HFF-Myc (cell line): ENCODE data around the gene FGFR1OP2.
A peak's percentile ranks its signal among the peaks of the same experiment; 100 is the strongest.

ENCODE experiments used
- DNase-seq: peaks from one replicate; pipeline ENCODE4 v3.0.0-alpha.2; 2011; ENCODE audit warnings: low read depth; ENCODE audit errors: extremely low read depth
- H3K4me3 ChIP-seq: replicated peaks from 2 replicates; pipeline ENCODE4 v1.5.1; 2011; ENCODE audit warnings: low read depth, mild to moderate bottlenecking, control low read depth, low read length
- CTCF ChIP-seq: IDR thresholded peaks from 2 replicates; pipeline ENCODE4 v1.5.1; 2012; ENCODE audit warnings: mild to moderate bottlenecking, low read depth, low read length, control low read depth; ENCODE audit errors: missing control alignments

Gene FGFR1OP2

GRCh38 chr12:27006797-27007467 is 68.7 kb downstream of the FGFR1OP2 start:
- no peak overlapping the region for H3K4me3 ChIP-seq
- TF ChIP-seq CTCF, result no peak
- DNase-seq, result no peak

GRCh38 chr12:27008081-27008480 is 69.8 kb downstream of the FGFR1OP2 start:
- no peak overlapping the region for H3K4me3 ChIP-seq
- no peak for TF ChIP-seq CTCF
- DNase-seq, result no peak

GRCh38 chr12:27009881-27010301 is 71.6 kb downstream of the FGFR1OP2 start:
- H3K4me3 ChIP-seq, result no peak overlapping the region
- TF ChIP-seq CTCF, result no peak
- no peak for DNase-seq

DNA sequence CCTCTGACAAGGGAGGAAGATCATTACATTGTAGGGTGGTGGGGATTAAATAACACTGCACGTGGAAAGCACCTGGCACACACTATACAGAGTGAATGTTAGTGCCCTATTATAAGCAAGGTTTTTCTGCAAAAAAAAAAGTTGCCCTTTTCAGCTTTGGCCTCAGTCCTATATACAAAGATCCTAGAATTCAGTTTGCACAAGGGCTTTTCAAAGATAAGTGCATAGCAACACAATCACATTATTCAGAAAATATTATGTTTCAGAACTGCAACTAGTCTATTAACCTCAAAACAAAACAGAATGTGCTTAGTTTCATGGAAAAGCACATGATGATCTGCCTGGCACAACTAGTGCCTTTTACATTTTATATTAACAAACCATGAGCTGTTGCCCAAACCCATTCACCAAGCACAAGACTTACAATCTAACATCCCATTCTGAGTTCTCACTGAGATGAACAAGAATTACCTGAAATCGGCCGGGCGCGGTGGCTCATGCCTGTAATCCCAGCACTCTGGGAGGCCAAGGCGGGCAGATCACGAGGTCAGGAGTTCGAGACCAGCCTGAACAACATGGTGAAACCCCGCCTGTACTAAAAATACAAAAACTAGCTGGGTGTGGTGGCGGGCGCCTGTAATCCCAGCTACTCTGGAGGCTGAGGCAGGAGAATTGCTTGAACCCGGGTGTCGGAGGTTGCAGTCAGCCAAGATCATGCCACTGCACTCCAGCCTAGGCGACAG is 74.1 kb downstream of the FGFR1OP2 start:
- TF ChIP-seq CTCF, result no peak
- DNase-seq, result no peak
- H3K4me3 ChIP-seq, result peak overlapping the region; percentile 91

- peak overlapping the region; percentile 91 for H3K4me3 ChIP-seq
- no peak for TF ChIP-seq CTCF
- no peak for DNase-seq
Measured at GRCh38 chr12:27012982-27013255, 74.6 kb downstream of the FGFR1OP2 start.

DNA sequence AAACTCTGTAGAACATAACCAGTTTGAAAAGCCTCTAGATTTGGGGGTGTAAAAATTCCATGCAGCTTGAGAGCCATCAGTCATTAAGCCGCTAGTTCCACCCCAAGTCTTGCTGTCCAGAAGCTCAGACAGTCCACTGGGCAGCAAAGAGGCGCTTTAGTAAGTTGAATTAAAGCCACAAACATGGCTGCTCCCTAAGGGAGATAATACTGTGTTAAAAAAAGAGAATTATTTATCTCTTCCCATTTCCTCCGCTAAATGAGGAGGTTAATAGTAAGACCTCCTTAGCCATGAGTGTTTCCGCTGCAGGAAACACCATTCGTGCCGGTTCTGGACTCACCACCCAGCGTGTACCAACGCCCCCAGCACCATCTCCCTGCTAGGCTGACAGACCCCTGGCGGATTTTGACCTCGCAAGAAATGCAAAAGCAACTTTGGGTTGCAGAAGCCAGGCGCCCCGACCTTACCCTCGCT is 75.4 kb downstream of the FGFR1OP2 start:
- no peak for TF ChIP-seq CTCF
- no peak for DNase-seq
- H3K4me3 ChIP-seq, result peak overlapping the region; percentile 91
